Cardiac fibroblast (primary cell): ENCODE results near the gene CAMSAP2.
A peak's percentile ranks its signal among the peaks of the same experiment; 100 is the strongest.

ENCODE experiments used
- DNase-seq, 2 donors: peaks; one replicate each; pipeline versions ENCODE4 v3.0.0 to v3.0.0-alpha.2; 2010; ENCODE audit warnings: low read depth in 2 of 2
- H3K4me3 ChIP-seq, 2 donors: replicated peaks in 1 of 2; 1 replicate in 1 of 2; 2 replicates in 1 of 2; pipeline ENCODE4 v1.5.1; 2011; ENCODE audit warnings: low read depth in 2 of 2, low read length in 2 of 2, mild to moderate bottlenecking in 2 of 2, moderate library complexity in 1 of 2
- CTCF ChIP-seq: IDR thresholded peaks from one replicate; pipeline ENCODE4 v1.5.1; 2011; ENCODE audit warnings: low read depth, mild to moderate bottlenecking, low read length, inconsistent platforms

The CAMSAP2 gene

GRCh38 chr1:200867018-200867811 lies 128.5 kb downstream of the CAMSAP2 start:
- no peak overlapping the region for H3K4me3 ChIP-seq
- DNase-seq = peak; percentile 26 to 32
- TF ChIP-seq CTCF = no peak

GRCh38 chr1:200869376-200869752 lies 130.7 kb downstream of the CAMSAP2 start:
- DNase-seq = no peak
- no peak for TF ChIP-seq CTCF
- no peak overlapping the region for H3K4me3 ChIP-seq

- no peak overlapping the region for H3K4me3 ChIP-seq
- DNase-seq = no peak
- TF ChIP-seq CTCF = no peak
Measured at GRCh38 chr1:200869753-200870391, 131.2 kb downstream of the CAMSAP2 start.

- TF ChIP-seq CTCF = no peak
- H3K4me3 ChIP-seq = no peak within 1 kb of the TSS
- no peak for DNase-seq
Measured at GRCh38 chr1:200872446-200873115, 133.9 kb downstream of the CAMSAP2 start, which contains the start of gene GPR25. Gene GPR25, plus strand, starts transcription at chr1:200872981. Its CDS starts 57 bp downstream, at chr1:200873038.

DNA sequence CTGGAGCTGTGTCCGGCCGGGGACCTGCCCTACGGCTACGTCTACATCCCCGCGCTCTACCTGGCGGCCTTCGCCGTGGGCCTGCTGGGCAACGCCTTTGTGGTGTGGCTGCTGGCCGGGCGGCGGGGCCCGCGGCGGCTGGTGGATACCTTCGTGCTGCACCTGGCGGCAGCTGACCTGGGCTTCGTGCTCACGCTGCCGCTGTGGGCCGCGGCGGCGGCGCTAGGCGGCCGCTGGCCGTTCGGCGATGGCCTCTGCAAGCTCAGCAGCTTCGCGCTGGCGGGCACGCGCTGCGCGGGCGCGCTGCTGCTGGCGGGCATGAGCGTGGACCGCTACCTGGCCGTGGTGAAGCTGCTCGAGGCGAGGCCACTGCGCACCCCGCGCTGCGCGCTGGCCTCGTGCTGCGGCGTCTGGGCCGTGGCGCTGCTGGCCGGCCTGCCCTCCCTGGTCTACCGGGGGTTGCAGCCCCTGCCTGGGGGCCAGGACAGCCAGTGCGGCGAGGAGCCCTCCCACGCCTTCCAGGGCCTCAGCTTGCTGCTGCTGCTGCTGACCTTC lies 134.5 kb downstream of the CAMSAP2 start:
- TF ChIP-seq CTCF = no peak
- no peak overlapping the region for H3K4me3 ChIP-seq
- no peak for DNase-seq

- H3K4me3 ChIP-seq = no peak overlapping the region
- peak in 1 of 2 donors; percentile 9 for DNase-seq
- TF ChIP-seq CTCF = no peak
Measured at GRCh38 chr1:200873671-200874397, 135.1 kb downstream of the CAMSAP2 start.
